K562 (cell line): ENCODE data around the gene CACYBP. TPM values are rescaled to one million over a fixed set of nuclear protein-coding genes. Genes with fewer than 3 reads are reported as not detected.
A peak's percentile ranks its signal among the peaks of the same experiment; 100 is the strongest.

Source experiments
- CHCHD3 ChIP-seq: fragments of 250-450 bp; sonication (Bioruptor Pico); IDR thresholded peaks from 2 replicates; pipeline ENCODE4 v2.1.2; 2022; ENCODE audit warnings: mild to moderate bottlenecking
- CREB3L1 ChIP-seq: fragments of 450-650 bp; IDR thresholded peaks from 2 replicates; pipeline ENCODE4 v1.6.1; 2014; ENCODE audit warnings: low read depth, mild to moderate bottlenecking, moderate library complexity, borderline replicate concordance
- IRF9 ChIP-seq: fragments of 450-650 bp; IDR thresholded peaks from 2 replicates; pipeline ENCODE4 v1.6.1; 2016; ENCODE audit warnings: missing biosample characterization, missing genetic modification characterization
- MYC ChIP-seq, 2 experiments: fragments of 250-450 bp in 1 of 2; sonication (Bioruptor Pico) in 1 of 2; IDR thresholded peaks; 2 replicates each; pipeline versions ENCODE4 v1.5.1 to v1.6.1; 2012 to 2021; ENCODE audit warnings: low read depth in 2 of 2, borderline replicate concordance in 1 of 2, improper control_type of control experiment in 1 of 2, low read length in 1 of 2, mild to moderate bottlenecking in 1 of 2, moderate library complexity in 1 of 2
- SRSF3 ChIP-seq: fragments of 200-400 bp; formaldehyde crosslinking; IDR thresholded peaks from 2 replicates; pipeline ENCODE4 v1.6.1; 2016; ENCODE audit warnings: mild to moderate bottlenecking, low read length, moderate library complexity; ENCODE audit not compliant: insufficient read depth
- TAF15 ChIP-seq: fragments of 200-400 bp; formaldehyde crosslinking; IDR thresholded peaks from 2 replicates; pipeline ENCODE4 v1.6.1; 2017; ENCODE audit warnings: mild to moderate bottlenecking, low read depth, low read length, moderate library complexity
- TBP ChIP-seq: optimal IDR thresholded peaks from 2 replicates; pipeline ENCODE3; 2011; ENCODE audit warnings: low read depth, low read length, improper control_type of control experiment
- ZNF175 ChIP-seq: fragments of 200-800 bp; sonication (Bioruptor generic); IDR thresholded peaks from 2 replicates; pipeline ENCODE4 v1.6.1; 2016; ENCODE audit warnings: low read depth, mild to moderate bottlenecking, missing genetic modification characterization, missing compliant biosample characterization
- ZNF184 ChIP-seq: sonication (generic); formaldehyde crosslinking; IDR thresholded peaks from 2 replicates; pipeline ENCODE4 v1.5.0; 2020; ENCODE audit warnings: missing genetic modification reagents
- ZNF280A ChIP-seq: fragments of 450-650 bp; IDR thresholded peaks from 2 replicates; pipeline ENCODE4 v1.6.1; 2018; ENCODE audit warnings: mild to moderate bottlenecking, low read depth; ENCODE audit not compliant: partially characterized antibody
- ZNF408 ChIP-seq: fragments of 250-450 bp; sonication (Bioruptor Pico); IDR thresholded peaks from 2 replicates; pipeline ENCODE4 v1.4.0; 2020; ENCODE audit warnings: low read depth, mild to moderate bottlenecking, moderate library complexity
- polyA plus RNA-seq, 8 experiments: library from polyadenylated mRNA; depleted of rRNA in 4 of 8; stranded (reverse) in 5 of 8; unstranded in 3 of 8; fragments of >200 nt; fragmentation: Nextera tagmentation in 2 of 8; fragmentation: Illumina TruSeq in 1 of 8; extraction: Ambion mirVana in 2 of 8; extraction: Trizol in 1 of 8; gene quantifications; 2 replicates each; pipeline versions ENCODE4 v1.2.1 to v1.2.3, GENCODE V29; 2011 to 2014; ENCODE audit warnings: inconsistent platforms in 1 of 8, missing spikeins in 1 of 8
- total RNA-seq, 7 experiments: library from RNA; depleted of rRNA in 6 of 7; stranded (reverse); fragments of >200 nt in 6 of 7; fragmentation: Illumina TruSeq in 2 of 7; extraction: Trizol in 2 of 7; gene quantifications; 2 replicates each; pipeline versions ENCODE4 v1.2.1 to v1.2.3, GENCODE V29; 2011 to 2021; ENCODE audit warnings: low replicate concordance in 1 of 7
- TF ChIP-seq, protein P1 (sequence below): IDR thresholded peaks from 3 replicates; pipeline ENCODE4 v1.6.1; 2011; ENCODE audit warnings: borderline replicate concordance, mild to moderate bottlenecking, moderate library complexity; ENCODE audit not compliant: insufficient read length; ENCODE audit errors: extremely low read depth
- TF ChIP-seq, protein P2 (sequence below): IDR thresholded peaks from 2 replicates; pipeline ENCODE4 v1.6.1; 2014; ENCODE audit warnings: antibody characterized with exemption
- TF ChIP-seq, protein P3 (sequence below): sonication (generic); formaldehyde crosslinking; IDR thresholded peaks from 2 replicates; pipeline ENCODE4 v1.9.0; 2022; ENCODE audit warnings: mild to moderate bottlenecking, missing genetic modification reagents

Gene CACYBP
- total and polyA plus RNA-seq, 9 of the 15 experiments (the other 6 are each of a cell fraction or from before 2014, with no cell fraction given) = 147 to 1,576 (median 488) TPM

DNA sequence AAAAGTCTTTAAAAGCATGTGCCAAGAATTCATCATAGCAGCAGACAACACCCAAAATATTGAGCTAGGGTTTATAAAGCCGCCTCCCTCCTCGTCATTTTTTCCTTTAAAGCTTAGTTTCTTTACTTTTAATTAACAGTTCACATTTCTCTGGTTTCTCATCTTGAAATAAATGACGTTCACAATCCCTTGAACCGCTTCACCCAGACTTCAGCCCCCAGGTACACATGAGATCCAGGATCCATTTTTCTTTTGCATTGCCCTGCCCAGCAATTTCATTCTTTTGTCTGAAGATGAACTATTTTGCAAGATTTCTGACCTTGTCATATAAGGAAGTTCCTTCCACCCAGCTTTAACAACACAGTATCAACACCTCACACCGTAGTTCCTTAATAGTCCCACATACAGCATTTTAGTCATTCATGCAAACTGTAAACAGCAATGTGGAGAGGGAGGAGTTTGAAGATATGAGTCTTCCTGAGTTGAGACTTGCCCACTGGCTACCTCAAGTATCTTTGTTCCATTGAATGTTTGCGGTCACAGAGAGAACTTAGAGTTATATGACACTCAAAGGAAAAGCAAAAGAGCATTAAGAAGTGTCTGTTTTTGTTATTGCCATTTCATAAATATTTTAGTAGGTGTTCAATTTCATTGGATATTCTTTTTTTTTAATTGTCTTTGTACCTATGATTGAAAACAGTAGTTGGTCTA, 35.3 kb upstream of the CACYBP start (continued):
- TF ChIP-seq, protein P1, sequence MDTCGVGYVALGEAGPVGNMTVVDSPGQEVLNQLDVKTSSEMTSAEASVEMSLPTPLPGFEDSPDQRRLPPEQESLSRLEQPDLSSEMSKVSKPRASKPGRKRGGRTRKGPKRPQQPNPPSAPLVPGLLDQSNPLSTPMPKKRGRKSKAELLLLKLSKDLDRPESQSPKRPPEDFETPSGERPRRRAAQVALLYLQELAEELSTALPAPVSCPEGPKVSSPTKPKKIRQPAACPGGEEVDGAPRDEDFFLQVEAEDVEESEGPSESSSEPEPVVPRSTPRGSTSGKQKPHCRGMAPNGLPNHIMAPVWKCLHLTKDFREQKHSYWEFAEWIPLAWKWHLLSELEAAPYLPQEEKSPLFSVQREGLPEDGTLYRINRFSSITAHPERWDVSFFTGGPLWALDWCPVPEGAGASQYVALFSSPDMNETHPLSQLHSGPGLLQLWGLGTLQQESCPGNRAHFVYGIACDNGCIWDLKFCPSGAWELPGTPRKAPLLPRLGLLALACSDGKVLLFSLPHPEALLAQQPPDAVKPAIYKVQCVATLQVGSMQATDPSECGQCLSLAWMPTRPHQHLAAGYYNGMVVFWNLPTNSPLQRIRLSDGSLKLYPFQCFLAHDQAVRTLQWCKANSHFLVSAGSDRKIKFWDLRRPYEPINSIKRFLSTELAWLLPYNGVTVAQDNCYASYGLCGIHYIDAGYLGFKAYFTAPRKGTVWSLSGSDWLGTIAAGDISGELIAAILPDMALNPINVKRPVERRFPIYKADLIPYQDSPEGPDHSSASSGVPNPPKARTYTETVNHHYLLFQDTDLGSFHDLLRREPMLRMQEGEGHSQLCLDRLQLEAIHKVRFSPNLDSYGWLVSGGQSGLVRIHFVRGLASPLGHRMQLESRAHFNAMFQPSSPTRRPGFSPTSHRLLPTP = no peak
- TF ChIP-seq TAF15 = no peak
- TF ChIP-seq, protein P2, sequence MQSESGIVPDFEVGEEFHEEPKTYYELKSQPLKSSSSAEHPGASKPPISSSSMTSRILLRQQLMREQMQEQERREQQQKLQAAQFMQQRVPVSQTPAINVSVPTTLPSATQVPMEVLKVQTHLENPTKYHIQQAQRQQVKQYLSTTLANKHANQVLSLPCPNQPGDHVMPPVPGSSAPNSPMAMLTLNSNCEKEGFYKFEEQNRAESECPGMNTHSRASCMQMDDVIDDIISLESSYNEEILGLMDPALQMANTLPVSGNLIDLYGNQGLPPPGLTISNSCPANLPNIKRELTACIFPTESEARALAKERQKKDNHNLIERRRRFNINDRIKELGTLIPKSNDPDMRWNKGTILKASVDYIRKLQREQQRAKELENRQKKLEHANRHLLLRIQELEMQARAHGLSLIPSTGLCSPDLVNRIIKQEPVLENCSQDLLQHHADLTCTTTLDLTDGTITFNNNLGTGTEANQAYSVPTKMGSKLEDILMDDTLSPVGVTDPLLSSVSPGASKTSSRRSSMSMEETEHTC = no peak
- no peak for TF ChIP-seq CREB3L1
- TF ChIP-seq ZNF175 = no peak
- TF ChIP-seq ZNF184 (CRISPR knock-in tag) = no peak
- no peak for TF ChIP-seq SRSF3
- TF ChIP-seq ZNF280A = no peak
- no peak for TF ChIP-seq CHCHD3 (CRISPR knock-in tag)
- peak; percentile 32 for TF ChIP-seq TBP
- TF ChIP-seq, protein P3, sequence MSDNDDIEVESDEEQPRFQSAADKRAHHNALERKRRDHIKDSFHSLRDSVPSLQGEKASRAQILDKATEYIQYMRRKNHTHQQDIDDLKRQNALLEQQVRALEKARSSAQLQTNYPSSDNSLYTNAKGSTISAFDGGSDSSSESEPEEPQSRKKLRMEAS (CRISPR knock-in tag) = no peak
- TF ChIP-seq ZNF408 (CRISPR knock-in tag) = no peak
- peak; percentile 61 for TF ChIP-seq MYC (IDR thresholded peaks at IDR 0.05; ENCODE audit: low read depth, low read length)
- no peak for TF ChIP-seq MYC (CRISPR knock-in tag; IDR thresholded peaks at IDR 0.05; ENCODE audit: borderline replicate concordance, low read depth)
- TF ChIP-seq IRF9 (tag) = no peak
